Mammary epithelial cell (primary cell): ENCODE data around the gene PPM1L.

Source experiments
- EZH2 ChIP-seq: IDR thresholded peaks from 2 replicates; pipeline ENCODE4 v1.6.1; 2012; ENCODE audit warnings: low read length, inconsistent platforms, borderline replicate concordance
- TF ChIP-seq, protein P1 (sequence below), 2 donors: IDR thresholded peaks in 1 of 2; conservative IDR thresholded peaks in 1 of 2; 2 replicates each; pipeline ENCODE4 v1.5.1; 2011 to 2012; ENCODE audit warnings: inconsistent platforms in 2 of 2, low read length in 2 of 2, mild to moderate bottlenecking in 2 of 2, control low read depth in 1 of 2, low read depth in 1 of 2; ENCODE audit not compliant: insufficient read depth in 1 of 2; ENCODE audit errors: extremely low read depth in 1 of 2

DNA sequence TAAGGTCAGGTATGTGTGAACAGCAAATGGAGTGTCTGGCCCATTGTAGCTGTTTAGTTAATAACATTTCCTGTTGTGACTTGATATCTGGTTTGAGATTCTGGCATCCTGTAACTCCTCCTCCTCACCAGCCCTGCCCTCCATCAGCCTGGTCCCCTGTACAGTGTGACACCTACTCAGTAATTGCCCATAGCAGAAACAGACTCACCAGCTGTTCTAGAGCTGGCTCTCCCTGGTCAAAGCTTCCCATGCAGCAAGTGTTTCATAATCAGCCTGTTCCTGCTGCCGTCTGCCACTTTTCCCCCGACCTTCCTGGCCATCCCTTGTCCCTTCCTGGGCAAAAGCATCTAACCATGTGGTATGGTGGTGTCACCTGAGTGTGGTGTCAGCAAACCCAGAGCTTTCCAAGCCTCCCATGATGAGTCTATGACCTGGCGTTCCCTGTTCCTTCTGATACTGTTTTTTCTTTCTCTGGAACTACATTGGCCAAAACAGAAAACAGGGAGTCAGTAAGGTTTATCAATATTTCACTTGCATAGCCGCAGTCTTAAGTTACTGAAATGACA lies 293.7 kb downstream of the PPM1L start:
- TF ChIP-seq EZH2: no peak
- TF ChIP-seq, protein P1, sequence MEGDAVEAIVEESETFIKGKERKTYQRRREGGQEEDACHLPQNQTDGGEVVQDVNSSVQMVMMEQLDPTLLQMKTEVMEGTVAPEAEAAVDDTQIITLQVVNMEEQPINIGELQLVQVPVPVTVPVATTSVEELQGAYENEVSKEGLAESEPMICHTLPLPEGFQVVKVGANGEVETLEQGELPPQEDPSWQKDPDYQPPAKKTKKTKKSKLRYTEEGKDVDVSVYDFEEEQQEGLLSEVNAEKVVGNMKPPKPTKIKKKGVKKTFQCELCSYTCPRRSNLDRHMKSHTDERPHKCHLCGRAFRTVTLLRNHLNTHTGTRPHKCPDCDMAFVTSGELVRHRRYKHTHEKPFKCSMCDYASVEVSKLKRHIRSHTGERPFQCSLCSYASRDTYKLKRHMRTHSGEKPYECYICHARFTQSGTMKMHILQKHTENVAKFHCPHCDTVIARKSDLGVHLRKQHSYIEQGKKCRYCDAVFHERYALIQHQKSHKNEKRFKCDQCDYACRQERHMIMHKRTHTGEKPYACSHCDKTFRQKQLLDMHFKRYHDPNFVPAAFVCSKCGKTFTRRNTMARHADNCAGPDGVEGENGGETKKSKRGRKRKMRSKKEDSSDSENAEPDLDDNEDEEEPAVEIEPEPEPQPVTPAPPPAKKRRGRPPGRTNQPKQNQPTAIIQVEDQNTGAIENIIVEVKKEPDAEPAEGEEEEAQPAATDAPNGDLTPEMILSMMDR (conservative IDR thresholded peaks at IDR 0.05 in 1 of 2, IDR thresholded peaks at IDR 0.05 in 1 of 2; ENCODE audit: extremely low read depth in 1 of 2, insufficient read depth in 1 of 2, low read depth in 1 of 2, low read length in 2 of 2): no peak
